HepG2 (cell line): ENCODE results near the gene FKBP1A. TPM values are rescaled to one million over a fixed set of nuclear protein-coding genes. Genes with fewer than 3 reads are reported as not detected.
A peak's percentile ranks its signal among the peaks of the same experiment; 100 is the strongest.

ENCODE experiments used
- ARID5B ChIP-seq: IDR thresholded peaks from 2 replicates; pipeline ENCODE4 v1.4.0; 2020; ENCODE audit warnings: mild to moderate bottlenecking, missing genetic modification reagents
- BATF2 ChIP-seq: sonication (generic); formaldehyde crosslinking; IDR thresholded peaks from 2 replicates; pipeline ENCODE4 v1.8.0; 2022; ENCODE audit warnings: mild to moderate bottlenecking, missing genetic modification reagents, moderate library complexity
- ETS1 ChIP-seq: sonication (generic); formaldehyde crosslinking; IDR thresholded peaks from 2 replicates; pipeline ENCODE4 v1.4.0; 2020; ENCODE audit warnings: missing genetic modification reagents
- HMGA1 ChIP-seq: sonication (generic); formaldehyde crosslinking; conservative IDR thresholded peaks from 2 replicates; pipeline ENCODE4 v1.4.0; 2020; ENCODE audit warnings: missing genetic modification reagents
- HOXA5 ChIP-seq: sonication (generic); formaldehyde crosslinking; IDR thresholded peaks from 2 replicates; pipeline ENCODE4 v1.4.0; 2020; ENCODE audit warnings: missing genetic modification reagents
- MAFF ChIP-seq: IDR thresholded peaks from 2 replicates; pipeline ENCODE4 v1.6.1; 2011; ENCODE audit warnings: low read depth, low read length, improper control_type of control experiment
- MEIS2 ChIP-seq: sonication (generic); formaldehyde crosslinking; IDR thresholded peaks from 2 replicates; pipeline ENCODE4 v1.9.0; 2021; ENCODE audit warnings: mild to moderate bottlenecking, missing genetic modification reagents
- NCOR1 ChIP-seq: fragments of 200-600 bp; sonication (generic); IDR thresholded peaks from 2 replicates; pipeline ENCODE4 v1.7.0; 2017; ENCODE audit warnings: antibody characterized with exemption, low read length, borderline replicate concordance
- PCBP1 ChIP-seq: fragments of 200-400 bp; formaldehyde crosslinking; IDR thresholded peaks from 2 replicates; pipeline ENCODE4 v1.6.1; 2017; ENCODE audit warnings: mild to moderate bottlenecking, low read depth, low read length, borderline replicate concordance
- REST ChIP-seq, 2 experiments: IDR thresholded peaks; 2 replicates each; pipeline ENCODE4 v1.6.1; 2011 to 2012; ENCODE audit warnings: low read length in 2 of 2, borderline replicate concordance in 1 of 2, low read depth in 1 of 2, mild to moderate bottlenecking in 1 of 2, moderate library complexity in 1 of 2
- RFX1 ChIP-seq: fragments of 450-650 bp; IDR thresholded peaks from 2 replicates; pipeline ENCODE4 v1.6.1; 2017
- SIN3A ChIP-seq: IDR thresholded peaks from 2 replicates; pipeline ENCODE4 v1.6.1; 2011; ENCODE audit warnings: low read depth, mild to moderate bottlenecking, control low read depth, low read length, borderline replicate concordance
- TBX2 ChIP-seq: sonication (generic); formaldehyde crosslinking; IDR thresholded peaks from 2 replicates; pipeline ENCODE4 v1.5.0; 2020; ENCODE audit warnings: missing genetic modification reagents, mild to moderate bottlenecking, borderline replicate concordance
- TRIM24 ChIP-seq: sonication (generic); formaldehyde crosslinking; IDR thresholded peaks from 2 replicates; pipeline ENCODE4 v1.8.0; 2022; ENCODE audit warnings: mild to moderate bottlenecking, missing genetic modification reagents
- TSC22D2 ChIP-seq: sonication (generic); formaldehyde crosslinking; IDR thresholded peaks from 2 replicates; pipeline ENCODE4 v1.5.1; 2020; ENCODE audit warnings: missing genetic modification reagents, mild to moderate bottlenecking, borderline replicate concordance
- ZFP36L1 ChIP-seq: sonication (generic); formaldehyde crosslinking; IDR thresholded peaks from 2 replicates; pipeline ENCODE4 v1.8.0; 2022; ENCODE audit warnings: mild to moderate bottlenecking, missing genetic modification reagents, moderate library complexity
- ZNF205 ChIP-seq: IDR thresholded peaks from 2 replicates; pipeline ENCODE4 v1.6.1; 2018; ENCODE audit warnings: missing biosample characterization, missing genetic modification reagents
- ZNF326 ChIP-seq: sonication (generic); formaldehyde crosslinking; IDR thresholded peaks from 2 replicates; pipeline ENCODE4 v1.4.0; 2020; ENCODE audit warnings: missing genetic modification reagents, borderline replicate concordance
- ZNF75D ChIP-seq: sonication (generic); formaldehyde crosslinking; IDR thresholded peaks from 2 replicates; pipeline ENCODE4 v1.8.1; 2023; ENCODE audit warnings: missing genetic modification reagents, mild to moderate bottlenecking, borderline replicate concordance
- ZNF792 ChIP-seq: IDR thresholded peaks from 2 replicates; pipeline ENCODE4 v1.6.1; 2016
- polyA plus RNA-seq, 8 experiments: library from polyadenylated mRNA; depleted of rRNA in 3 of 8; stranded (reverse) in 7 of 8; unstranded in 1 of 8; fragments of >200 nt; fragmentation: Illumina TruSeq in 4 of 8; extraction: Trizol in 4 of 8; gene quantifications; 2 replicates each; pipeline versions ENCODE4 v1.2.1 to v1.2.3, GENCODE V29; 2011 to 2016; ENCODE audit warnings: low read depth in 4 of 8, missing spikeins in 1 of 8, mixed read lengths in 1 of 8; ENCODE audit not compliant: insufficient read depth in 1 of 8
- total RNA-seq, 5 experiments: library from RNA; depleted of rRNA; stranded (reverse); fragments of >200 nt; fragmentation: Illumina TruSeq; extraction: Trizol; gene quantifications; 2 replicates each; pipeline ENCODE4 v1.2.3, GENCODE V29; 2016; ENCODE audit warnings: low read depth in 1 of 5

FKBP1A gene
- total and polyA plus RNA-seq, 2 of the 13 experiments (the other 11 are each of a cell fraction or from before 2014, with no cell fraction given): 119 to 468 TPM

GRCh38 chr20:1327827-1328679 lies 64.8 kb downstream of the FKBP1A start (continued):
- TF ChIP-seq ARID5B (CRISPR knock-in tag) (peak; percentile 87), ZFP36L1 (peak; percentile 47; the same call in 1 of the 2 replicates), MEIS2 (CRISPR knock-in tag) (peak; percentile 66; the same call in 1 of the 2 replicates), RFX1 (no peak), TBX2 (CRISPR knock-in tag) (peak; percentile 87), TRIM24 (CRISPR knock-in tag) (0 out of 2 replicates have a peak, but pooled peaks have one; percentile 58), PCBP1 (no peak), ZNF326 (no peak), BATF2 (no peak), ETS1 (CRISPR knock-in tag) (no peak), ZNF792 (CRISPR knock-in tag) (peak; percentile 85), ZNF205 (CRISPR knock-in tag) (no peak), REST (IDR thresholded peaks at IDR 0.05; ENCODE audit: borderline replicate concordance in 1 of 2, low read depth in 1 of 2, low read length in 2 of 2) (no peak; a peak in 1 of 4 replicates), TSC22D2 (CRISPR knock-in tag) (no peak), NCOR1 (peak; percentile 92), ZNF75D (CRISPR knock-in tag) (no peak), SIN3A (peak; percentile 86; the same call in 1 of the 2 replicates), MAFF (no peak), HMGA1 (CRISPR knock-in tag) (no peak), HOXA5 (no peak)
